Measurements from ENCODE around the gene MAST4. TPM values are rescaled to one million over a fixed set of nuclear protein-coding genes. Genes with fewer than 3 reads are reported as not detected.

The MAST4 gene
- total and polyA plus RNA-seq, 2 of the 8 experiments (the other 6 are each of a cell fraction or from before 2014, with no cell fraction given) = 1.5 to 2.6 TPM

- 72% methylated on average over 7 of the region's 7 CpGs; no CpG with 5 or more reads in 1 of the 2 experiments for WGBS, 2 experiments (ENCODE audit: extremely low coverage in 1 of 2, insufficient coverage in 1 of 2, insufficient read length in 1 of 2, insufficient replicate concordance in 2 of 2, low coverage in 1 of 2, low lambda C conversion rate in 2 of 2, missing lambda C conversion rate in 1 of 2)
- CTCF ChIA-PET (ENCODE audit: partially characterized antibody) = interaction anchor here (0.6 to 1.2 kb wide), 2 partner anchors 12 to 126 kb away, joined by 3 to 4 read pairs; no protein-coding TSS in a partner anchor
These were observed 349.5 kb downstream of the MAST4 start for GRCh38 chr5:66945389-66946349.

More at GRCh38 chr5:66945389-66946349, 349.5 kb downstream of the MAST4 start:
- H4K8ac ChIP-seq (ENCODE audit: extremely low read depth, insufficient read depth, low read length) = no peak overlapping the region
- no peaks in the 10 kb centered on the region for H4K20me1 ChIP-seq (replicated peaks in 1 of 2; ENCODE audit: control insufficient read depth in 1 of 2, insufficient read depth in 2 of 2, low read length in 2 of 2)
- no peak overlapping the region for H3K4me3 ChIP-seq (ENCODE audit: extremely low read depth in 1 of 4, insufficient read depth in 2 of 4, low read depth in 3 of 4, low read length in 4 of 4)
- H4K91ac ChIP-seq (replicated peaks; ENCODE audit: insufficient read length, low read length) = no peak overlapping the region
- no peak overlapping the region for H3K23ac ChIP-seq (ENCODE audit: insufficient read length)
- FAIRE-seq (no peak), DNase-seq (ENCODE audit: low read depth in 1 of 2, low spot score in 2 of 2) (no peak)
- H3K79me1 ChIP-seq (ENCODE audit: low read depth, low read length) = no peaks in the 10 kb centered on the region
- no peak overlapping the region for H2BK20ac ChIP-seq (ENCODE audit: low read length)
- H3K79me2 ChIP-seq (ENCODE audit: control insufficient read depth in 1 of 2, insufficient read depth in 2 of 2, low read length in 2 of 2) = no peaks in the 10 kb centered on the region
- no peak overlapping the region for H3K18ac ChIP-seq (ENCODE audit: extremely low read depth, low read length)
- H3K14ac ChIP-seq (ENCODE audit: insufficient read length) = no peak overlapping the region
- H2AFZ ChIP-seq (ENCODE audit: low read length) = no peak overlapping the region
- H2BK5ac ChIP-seq (ENCODE audit: low read depth, low read length) = no peak overlapping the region
- H3K56ac ChIP-seq (replicated peaks; ENCODE audit: insufficient read length, low read depth, low read length) = no peak overlapping the region
- H2BK120ac ChIP-seq (replicated peaks; ENCODE audit: low read depth, low read length) = no peak overlapping the region
- H2BK15ac ChIP-seq (ENCODE audit: low read length) = no peak overlapping the region
- no peaks in the 10 kb centered on the region for H3K36me3 ChIP-seq (ENCODE audit: control insufficient read depth in 2 of 4, insufficient read depth in 4 of 4, low read length in 3 of 4)
- no peaks in the 10 kb centered on the region for H3K27me3 ChIP-seq (replicated peaks in 1 of 4; ENCODE audit: control insufficient read depth in 3 of 4, extremely low read depth in 1 of 4, insufficient read depth in 3 of 4, low read length in 3 of 4)
- H3K4ac ChIP-seq (replicated peaks; ENCODE audit: insufficient read length, low read depth, low read length) = no peak overlapping the region
- no peak overlapping the region for H2AK5ac ChIP-seq (ENCODE audit: low read depth, low read length)
- no peak overlapping the region for H3K27ac ChIP-seq (ENCODE audit: low read depth, low read length)
- no peaks in the 10 kb centered on the region for H3K23me2 ChIP-seq (ENCODE audit: low read depth, low read length)
- no peak overlapping the region; a peak in 1 of 7 replicates for H3K9ac ChIP-seq (replicated peaks in 1 of 4; ENCODE audit: extremely low read depth in 1 of 4, low read depth in 3 of 4, low read length in 3 of 4)
- POLR2A ChIA-PET (ENCODE audit: partially characterized antibody) = interaction anchor here (0.9 kb wide), 1 partner anchor 15 kb away, joined by 3 read pairs; no protein-coding TSS in a partner anchor
- H3K4me2 ChIP-seq (ENCODE audit: insufficient read depth in 1 of 2, low read depth in 2 of 2, low read length in 2 of 2) = no peak overlapping the region
- no peak overlapping the region for H2BK12ac ChIP-seq (ENCODE audit: low read depth, low read length)
- H4K5ac ChIP-seq (ENCODE audit: insufficient read length, low read depth, low read length) = no peak overlapping the region
- peaks cover 0 to 3% (median 1%) of the 10 kb centered on the region in 4 experiments; a peak in 2 of 7 replicates for H3K4me1 ChIP-seq (replicated peaks in 1 of 4; ENCODE audit: control insufficient read depth in 3 of 4, insufficient read depth in 4 of 4, low read length in 3 of 4)
- H3K9me3 ChIP-seq (ENCODE audit: insufficient read depth in 2 of 2, low read depth in 1 of 2, low read length in 1 of 2) = no peaks in the 10 kb centered on the region

Data from H1 (cell line).